ENCODE measurements around the gene RIMS1. TPM values are rescaled to one million over a fixed set of nuclear protein-coding genes. Genes with fewer than 3 reads are reported as not detected.

The RIMS1 gene
- total RNA-seq, 2 donors from 2014 or later = 23.0 to 37.5 TPM

GRCh38 chr6:72420409-72420808 lies 534.1 kb downstream of the RIMS1 start:
- no peak for DNase-seq (ENCODE audit: low spot score)
- intact Hi-C loops (cut with DNase I) = no loop called here

- DNase-seq (ENCODE audit: low spot score) = no peak
Observed at GRCh38 chr6:72421387-72421786, 535.0 kb downstream of the RIMS1 start.

GRCh38 chr6:72422171-72422570 lies 535.8 kb downstream of the RIMS1 start:
- intact Hi-C loops (cut with DNase I) = no loop called here
- DNase-seq (ENCODE audit: low spot score) = no peak

More at GRCh38 chr6:72421387-72421786, 535.0 kb downstream of the RIMS1 start:
- intact Hi-C loops (cut with DNase I) = loop anchor here in 1 of 2 donors (1.0 kb wide), 1 partner anchor 8 kb away; no protein-coding TSS in a partner anchor

- intact Hi-C loops (cut with DNase I) = no loop called here
- DNase-seq (ENCODE audit: low spot score) = no peak
Observed at GRCh38 chr6:72424476-72424875, 538.1 kb downstream of the RIMS1 start.

GRCh38 chr6:72425003-72425681 lies 538.8 kb downstream of the RIMS1 start:
- intact Hi-C loops (cut with DNase I) = no loop called here
- DNase-seq (ENCODE audit: low spot score) = no peak

- no peak for DNase-seq (ENCODE audit: low spot score)
- intact Hi-C loops (cut with DNase I) = no loop called here
Observed at GRCh38 chr6:72440611-72441010, 554.3 kb downstream of the RIMS1 start.

- intact Hi-C loops (cut with DNase I) = no loop called here
- no peak for DNase-seq (ENCODE audit: low spot score)
Observed at GRCh38 chr6:72446430-72446829, 560.1 kb downstream of the RIMS1 start.

All from posterior vena cava (tissue), 2 donors.